K562 (cell line): ENCODE data around the gene CRYBG2. TPM values are rescaled to one million over a fixed set of nuclear protein-coding genes. Genes with fewer than 3 reads are reported as not detected.

Experiments
- AFF1 ChIP-seq, 2 experiments: fragments of 450-650 bp; IDR thresholded peaks; 2 replicates each; pipeline ENCODE4 v1.6.1; 2018; ENCODE audit warnings: mild to moderate bottlenecking in 2 of 2, low read depth in 1 of 2; ENCODE audit not compliant: partially characterized antibody in 2 of 2
- DPF2 ChIP-seq: fragments of 450-650 bp; IDR thresholded peaks from 2 replicates; pipeline ENCODE4 v1.6.1; 2016
- FOS ChIP-seq: IDR thresholded peaks from 3 replicates; pipeline ENCODE4 v1.6.1; 2011; ENCODE audit not compliant: insufficient read length; ENCODE audit errors: extremely low read depth
- GATA2 ChIP-seq: sonication (generic); formaldehyde crosslinking; IDR thresholded peaks from 2 replicates; pipeline ENCODE4 v1.4.0; 2020; ENCODE audit warnings: mild to moderate bottlenecking, missing genetic modification reagents
- NCOA1 ChIP-seq: fragments of 450-650 bp; IDR thresholded peaks from 2 replicates; pipeline ENCODE4 v1.6.1; 2016; ENCODE audit warnings: low read depth
- NR2C1 ChIP-seq, 2 experiments: fragments of 450-650 bp; IDR thresholded peaks; 2 replicates each; pipeline ENCODE4 v1.6.1; 2017; ENCODE audit warnings: mild to moderate bottlenecking in 2 of 2, antibody characterized with exemption in 1 of 2, inconsistent platforms in 1 of 2, missing compliant biosample characterization in 1 of 2, missing genetic modification characterization in 1 of 2
- PHF8 ChIP-seq: fragments of 200-600 bp; sonication (generic); IDR thresholded peaks from 2 replicates; pipeline ENCODE4 v1.6.1; 2012; ENCODE audit warnings: mixed run types, mild to moderate bottlenecking, inconsistent platforms, low read length, moderate library complexity, borderline replicate concordance
- PTBP1 ChIP-seq: fragments of 200-400 bp; formaldehyde crosslinking; IDR thresholded peaks from 2 replicates; pipeline ENCODE4 v1.6.1; 2017; ENCODE audit warnings: low read depth, low read length
- RCOR1 ChIP-seq, 2 experiments: IDR thresholded peaks; 2 replicates each; pipeline ENCODE4 v1.6.1; 2012; ENCODE audit warnings: low read depth in 2 of 2, low read length in 2 of 2, borderline replicate concordance in 1 of 2, improper control_type of control experiment in 1 of 2
- TARDBP ChIP-seq: fragments of 450-650 bp; IDR thresholded peaks from 2 replicates; pipeline ENCODE4 v1.6.1; 2016
- TEAD1 ChIP-seq, 2 experiments: fragments of 450-650 bp in 1 of 2; sonication (generic) in 1 of 2; formaldehyde crosslinking; IDR thresholded peaks; 2 replicates each; pipeline versions ENCODE4 v1.4.0 to v1.8.0; 2020 to 2022; ENCODE audit warnings: mild to moderate bottlenecking in 2 of 2, missing genetic modification reagents in 1 of 2
- YY1 ChIP-seq, 3 experiments: IDR thresholded peaks; 2 replicates each; pipeline ENCODE4 v1.6.1; 2011; ENCODE audit warnings: low read length in 2 of 3, mild to moderate bottlenecking in 2 of 3, moderate library complexity in 2 of 3, borderline replicate concordance in 1 of 3, control low read depth in 1 of 3, low read depth in 1 of 3; ENCODE audit not compliant: insufficient read depth in 3 of 3, insufficient replicate concordance in 2 of 3, control insufficient read depth in 1 of 3, insufficient read length in 1 of 3; ENCODE audit errors: extremely low read depth in 1 of 3
- ZC3H4 ChIP-seq: sonication (generic); formaldehyde crosslinking; IDR thresholded peaks from 2 replicates; pipeline ENCODE4 v1.9.0; 2021; ENCODE audit warnings: missing genetic modification reagents, borderline replicate concordance
- ZKSCAN1 ChIP-seq: fragments of 150-350 bp; IDR thresholded peaks from 2 replicates; pipeline ENCODE4 v1.6.1; 2016; ENCODE audit warnings: low read depth, low read length
- polyA plus RNA-seq, 8 experiments: library from polyadenylated mRNA; depleted of rRNA in 4 of 8; stranded (reverse) in 5 of 8; unstranded in 3 of 8; fragments of >200 nt; fragmentation: Nextera tagmentation in 2 of 8; fragmentation: Illumina TruSeq in 1 of 8; extraction: Ambion mirVana in 2 of 8; extraction: Trizol in 1 of 8; gene quantifications; 2 replicates each; pipeline versions ENCODE4 v1.2.1 to v1.2.3, GENCODE V29; 2011 to 2014; ENCODE audit warnings: inconsistent platforms in 1 of 8, missing spikeins in 1 of 8
- total RNA-seq, 7 experiments: library from RNA; depleted of rRNA in 6 of 7; stranded (reverse); fragments of >200 nt in 6 of 7; fragmentation: Illumina TruSeq in 2 of 7; extraction: Trizol in 2 of 7; gene quantifications; 2 replicates each; pipeline versions ENCODE4 v1.2.1 to v1.2.3, GENCODE V29; 2011 to 2021; ENCODE audit warnings: low replicate concordance in 1 of 7

Gene CRYBG2
- total and polyA plus RNA-seq, 9 of the 15 experiments (the other 6 are each of a cell fraction or from before 2014, with no cell fraction given): 0.39 to 8.5 (median 3.7) TPM

DNA sequence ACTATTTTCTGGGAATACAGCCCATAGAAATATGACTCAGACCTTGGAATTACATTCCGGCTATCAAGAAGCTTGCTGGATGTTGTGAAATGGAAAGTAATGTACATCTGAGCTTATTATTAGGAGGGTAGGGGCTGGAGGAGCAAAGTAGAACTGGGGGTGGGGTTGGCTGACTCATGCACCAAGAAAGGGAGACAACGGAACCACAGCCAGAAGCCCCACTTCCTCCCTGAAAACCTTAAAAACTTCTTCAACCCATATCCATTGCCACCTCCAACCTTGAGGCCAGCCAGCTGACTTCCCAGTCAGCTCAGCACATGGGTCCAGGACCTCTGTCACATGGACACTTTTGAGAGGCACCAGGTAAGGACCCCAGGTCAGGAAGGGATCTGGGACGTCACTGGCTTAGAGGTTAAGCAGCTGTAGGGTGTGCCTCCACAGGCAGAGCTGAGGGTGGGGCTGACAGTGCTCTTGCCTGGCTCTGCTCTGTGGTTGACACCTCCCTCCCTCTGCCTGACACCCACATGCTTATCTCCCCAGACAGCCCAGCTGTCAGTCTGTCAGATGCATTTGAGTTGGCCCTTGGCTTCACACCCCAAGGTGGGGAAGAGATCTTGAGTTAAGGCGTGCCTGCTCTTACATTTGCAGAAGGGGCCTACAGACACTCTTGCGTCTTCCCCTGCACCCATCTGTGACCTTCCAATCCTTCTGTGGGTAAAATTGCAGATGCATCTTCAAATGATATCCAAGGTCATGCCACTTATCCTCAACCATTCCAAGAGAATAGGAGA lies 24.4 kb upstream of the CRYBG2 start (continued):
- TF ChIP-seq YY1 (IDR thresholded peaks at IDR 0.05; ENCODE audit: borderline replicate concordance in 1 of 3, control insufficient read depth in 1 of 3, extremely low read depth in 1 of 3, insufficient read depth in 3 of 3, insufficient read length in 1 of 3, insufficient replicate concordance in 2 of 3, low read depth in 1 of 3, low read length in 2 of 3): peak in 1 of 3 experiments; percentile 13
- peak; percentile 78 for TF ChIP-seq ZKSCAN1
- TF ChIP-seq FOS: peak; percentile 48
- TF ChIP-seq DPF2: peak; percentile 97
- TF ChIP-seq ZC3H4 (CRISPR knock-in tag): no peak
- no peak; the same call in 1 of the 2 replicates for TF ChIP-seq TARDBP
- peak; percentile 69 to 83; a peak in 3 of 4 replicates for TF ChIP-seq TEAD1 (CRISPR knock-in tag; IDR thresholded peaks at IDR 0.05)
- peak; percentile 53; the same call in 1 of the 2 replicates for TF ChIP-seq PHF8
- TF ChIP-seq GATA2 (CRISPR knock-in tag): peak; percentile 99
- peak in 1 of 2 experiments; percentile 93; a peak in 3 of 4 replicates for TF ChIP-seq RCOR1 (IDR thresholded peaks at IDR 0.05; ENCODE audit: borderline replicate concordance in 1 of 2, low read depth in 2 of 2, low read length in 2 of 2)
- TF ChIP-seq AFF1 (IDR thresholded peaks at IDR 0.05; ENCODE audit: low read depth in 1 of 2, partially characterized antibody in 2 of 2): peak in 1 of 2 experiments; percentile 89
- TF ChIP-seq PTBP1: 0 out of 2 replicates have a peak, but pooled peaks have one; percentile 13
- peak; percentile 57 for TF ChIP-seq NR2C1 (IDR thresholded peaks at IDR 0.05)
- TF ChIP-seq NR2C1 (tag; IDR thresholded peaks at IDR 0.05): peak; percentile 77
- TF ChIP-seq NCOA1: peak; percentile 78
